ENCODE data around the gene R3HDM1. TPM values are rescaled to one million over a fixed set of nuclear protein-coding genes. Genes with fewer than 3 reads are reported as not detected.

The R3HDM1 gene
- total RNA-seq, 4 donors from 2014 or later, result 13.1 to 56.6 (median 19.6) TPM

- Histone ChIP-seq H3K9me3 (peaks cover 0 to 1% (median 0%) of the 10 kb centered on the region in 4 donors), H3K4me3 (no peak overlapping the region), H3K4me1 (no peaks in the 10 kb centered on the region), H3K36me3 (no peaks in the 10 kb centered on the region), H3K27me3 (no peaks in the 10 kb centered on the region), H3K27ac (replicated peaks in 1 of 4) (no peak overlapping the region)
- intact Hi-C loops (cut with DNase I), result no loop called here
- no peak for TF ChIP-seq POLR2A (IDR thresholded peaks at IDR 0.05; ENCODE audit: low read depth)
- TF ChIP-seq POLR2AphosphoS5 (IDR thresholded peaks at IDR 0.05), result no peak
- TF ChIP-seq CTCF (IDR thresholded peaks at IDR 0.05), result no peak
- no peak for TF ChIP-seq EP300 (IDR thresholded peaks at IDR 0.05)
- WGBS, result 90% methylated on average over 1 of the region's 1 CpG
- no peak for DNase-seq (ENCODE audit: extremely low spot score)
These were observed 26.5 kb upstream of the R3HDM1 start for GRCh38 chr2:135504811-135505210.

- Histone ChIP-seq H3K4me1 (no peaks in the 10 kb centered on the region), H3K27me3 (no peaks in the 10 kb centered on the region), H3K36me3 (no peaks in the 10 kb centered on the region), H3K27ac (replicated peaks in 1 of 4) (no peak overlapping the region), H3K4me3 (no peak overlapping the region), H3K9me3 (peaks cover 0 to 24% (median 9%) of the 10 kb centered on the region in 4 donors)
- WGBS, result 96% methylated on average over 5 of the region's 5 CpGs
- DNase-seq (ENCODE audit: extremely low spot score), result no peak
- intact Hi-C loops (cut with DNase I), result no loop called here
- no peak for TF ChIP-seq POLR2A (IDR thresholded peaks at IDR 0.05; ENCODE audit: low read depth)
- no peak for TF ChIP-seq POLR2AphosphoS5 (IDR thresholded peaks at IDR 0.05)
- TF ChIP-seq CTCF (IDR thresholded peaks at IDR 0.05), result no peak
- no peak for TF ChIP-seq EP300 (IDR thresholded peaks at IDR 0.05)
These were observed 20.7 kb upstream of the R3HDM1 start for GRCh38 chr2:135510577-135510976.

GRCh38 chr2:135512099-135512498 lies 19.2 kb upstream of the R3HDM1 start:
- no peak for TF ChIP-seq CTCF (IDR thresholded peaks at IDR 0.05)
- TF ChIP-seq EP300 (IDR thresholded peaks at IDR 0.05), result no peak
- no peak for TF ChIP-seq POLR2A (IDR thresholded peaks at IDR 0.05; ENCODE audit: low read depth)
- TF ChIP-seq POLR2AphosphoS5 (IDR thresholded peaks at IDR 0.05), result no peak
- no peaks in the 10 kb centered on the region for H3K4me1 ChIP-seq
- no peak overlapping the region for H3K27ac ChIP-seq (replicated peaks in 1 of 4)
- intact Hi-C loops (cut with DNase I), result no loop called here
- DNase-seq (ENCODE audit: extremely low spot score), result no peak
- H3K4me3 ChIP-seq, result no peak overlapping the region
- H3K9me3 ChIP-seq, result peaks cover 0 to 24% (median 9%) of the 10 kb centered on the region in 4 donors
- H3K27me3 ChIP-seq, result no peaks in the 10 kb centered on the region
- 99% methylated on average over 2 of the region's 2 CpGs for WGBS
- no peaks in the 10 kb centered on the region for H3K36me3 ChIP-seq

GRCh38 chr2:135525786-135526185 lies 5.5 kb upstream of the R3HDM1 start:
- Histone ChIP-seq H3K27me3 (no peaks in the 10 kb centered on the region), H3K36me3 (no peaks in the 10 kb centered on the region), H3K27ac (replicated peaks in 1 of 4) (no peak overlapping the region), H3K9me3 (no peaks in the 10 kb centered on the region), H3K4me1 (peaks cover 0 to 9% (median 6%) of the 10 kb centered on the region in 4 donors), H3K4me3 (no peak overlapping the region)
- 100% methylated on average over 1 of the region's 1 CpG for WGBS
- intact Hi-C loops (cut with DNase I), result no loop called here
- no peak for TF ChIP-seq EP300 (IDR thresholded peaks at IDR 0.05)
- no peak for TF ChIP-seq POLR2A (IDR thresholded peaks at IDR 0.05; ENCODE audit: low read depth)
- no peak for TF ChIP-seq CTCF (IDR thresholded peaks at IDR 0.05)
- no peak for TF ChIP-seq POLR2AphosphoS5 (IDR thresholded peaks at IDR 0.05)
- no peak for DNase-seq (ENCODE audit: extremely low spot score)

- Histone ChIP-seq H3K9me3 (no peaks in the 10 kb centered on the region), H3K4me3 (no peak overlapping the region), H3K4me1 (peaks cover 5 to 21% (median 17%) of the 10 kb centered on the region in 4 donors), H3K27me3 (no peaks in the 10 kb centered on the region), H3K36me3 (no peaks in the 10 kb centered on the region), H3K27ac (replicated peaks in 1 of 4) (no peak overlapping the region)
- TF ChIP-seq POLR2A (IDR thresholded peaks at IDR 0.05; ENCODE audit: low read depth) (no peak), POLR2AphosphoS5 (IDR thresholded peaks at IDR 0.05) (no peak), CTCF (IDR thresholded peaks at IDR 0.05) (no peak), EP300 (IDR thresholded peaks at IDR 0.05) (no peak)
- WGBS, result 85% methylated on average over 3 of the region's 3 CpGs
- no peak for DNase-seq (ENCODE audit: extremely low spot score)
- intact Hi-C loops (cut with DNase I), result no loop called here
These were observed 3.3 kb upstream of the R3HDM1 start for GRCh38 chr2:135528006-135528405.

Measured in esophagus muscularis mucosa (tissue), 4 donors.